Hair follicle dermal papilla cell (primary cell): ENCODE data around the gene ZNF892. TPM values are rescaled to one million over a fixed set of nuclear protein-coding genes. Genes with fewer than 3 reads are reported as not detected.

ENCODE experiments used
- total RNA-seq: library from RNA; depleted of rRNA; stranded (reverse); fragments of >200 nt; gene quantifications from 2 replicates; pipeline ENCODE4 v1.2.3, GENCODE V29; 2012

Gene ZNF892
- total RNA-seq: 4.9 and 9.1 TPM in 2 replicates

DNA sequence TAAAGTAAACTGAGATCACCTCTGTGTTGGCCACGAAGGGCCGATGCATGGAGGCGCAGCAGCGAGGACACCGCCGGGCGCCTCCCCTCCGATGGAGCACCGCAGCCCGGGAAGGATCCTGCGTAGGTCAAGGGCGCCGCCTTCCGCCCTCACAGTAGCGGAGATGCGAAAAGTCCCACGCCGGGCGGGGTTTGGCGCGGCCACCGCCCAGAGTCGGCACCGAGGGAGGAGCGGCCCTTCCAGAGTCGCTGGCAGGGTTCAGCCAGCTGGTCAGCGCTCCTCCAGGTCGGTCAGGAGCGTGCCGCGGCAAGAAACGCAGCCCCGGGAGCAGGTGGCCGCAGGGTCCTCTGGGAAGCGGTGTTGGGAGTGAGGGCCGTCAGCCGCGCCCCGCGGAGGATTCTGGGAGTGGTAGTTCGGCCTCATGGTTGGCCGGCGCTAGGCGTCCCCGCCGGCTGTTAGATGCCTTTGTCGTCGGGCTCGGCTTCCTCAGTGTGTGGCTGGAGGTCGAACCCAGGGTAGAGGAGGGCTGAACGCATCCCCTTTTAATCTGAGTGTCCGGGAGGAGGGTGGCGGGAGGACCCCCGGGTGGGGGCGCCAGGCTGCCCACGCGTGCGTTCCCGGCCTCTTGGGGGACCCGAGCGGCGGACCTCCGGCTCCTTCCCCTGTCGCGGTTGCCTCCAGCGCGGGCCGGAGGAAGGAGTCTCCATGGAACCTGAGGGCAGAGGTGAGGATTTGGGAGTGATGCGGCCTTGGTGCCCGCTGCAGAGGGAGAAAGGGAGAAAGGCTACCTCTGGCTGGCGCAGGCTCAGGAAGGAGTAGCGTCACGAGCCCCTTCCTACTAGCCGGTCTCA lies at the start of gene ZNF892:
ZNF892 (plus strand) TSS at position 411 of the 851 bp plus-strand sequence; CDS start at position 706, 295 bp downstream.

DNA sequence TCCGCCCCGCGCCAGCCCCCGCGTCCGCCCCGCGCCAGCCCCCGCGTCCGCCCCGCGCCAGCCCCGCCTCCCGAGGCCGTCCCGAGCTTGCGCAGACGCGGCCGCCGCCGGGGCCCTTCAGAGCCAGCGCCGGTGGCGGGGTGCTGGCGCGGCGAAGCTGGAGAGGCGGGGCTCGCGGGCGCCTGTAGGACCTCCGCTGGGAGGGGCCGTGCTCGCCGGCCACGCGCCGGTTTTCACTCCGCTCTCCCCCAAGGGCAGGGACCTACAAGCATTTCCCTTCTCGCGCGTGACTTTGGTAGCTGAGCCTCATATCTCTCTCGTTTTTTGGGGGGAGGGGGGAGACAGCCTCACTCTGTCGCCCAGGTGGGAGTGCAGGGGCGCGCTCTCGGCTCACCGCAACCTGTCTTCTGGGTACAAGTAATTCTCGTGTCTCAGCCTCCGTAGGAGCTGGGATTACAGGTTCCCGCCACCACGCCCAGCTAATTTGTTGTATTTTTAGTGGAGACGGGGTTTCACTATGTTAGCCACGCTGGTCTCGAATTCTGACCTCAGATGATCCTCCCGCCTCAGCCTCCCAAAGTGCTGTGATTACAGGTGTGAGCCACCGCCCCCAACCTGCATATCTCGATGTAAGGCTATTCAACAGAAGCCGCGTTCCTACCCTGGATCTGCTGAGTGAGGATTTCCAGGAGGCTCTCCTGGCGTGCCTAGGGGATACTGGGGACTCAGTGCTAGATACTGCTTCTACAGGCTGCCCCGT lies 47.5 kb upstream of the ZNF892 start, which contains the start of gene ZNF514:
ZNF514 (minus strand) TSS at position 159 of the 760 bp plus-strand sequence. CDS start 6,595 bp downstream, outside the sequence.

DNA sequence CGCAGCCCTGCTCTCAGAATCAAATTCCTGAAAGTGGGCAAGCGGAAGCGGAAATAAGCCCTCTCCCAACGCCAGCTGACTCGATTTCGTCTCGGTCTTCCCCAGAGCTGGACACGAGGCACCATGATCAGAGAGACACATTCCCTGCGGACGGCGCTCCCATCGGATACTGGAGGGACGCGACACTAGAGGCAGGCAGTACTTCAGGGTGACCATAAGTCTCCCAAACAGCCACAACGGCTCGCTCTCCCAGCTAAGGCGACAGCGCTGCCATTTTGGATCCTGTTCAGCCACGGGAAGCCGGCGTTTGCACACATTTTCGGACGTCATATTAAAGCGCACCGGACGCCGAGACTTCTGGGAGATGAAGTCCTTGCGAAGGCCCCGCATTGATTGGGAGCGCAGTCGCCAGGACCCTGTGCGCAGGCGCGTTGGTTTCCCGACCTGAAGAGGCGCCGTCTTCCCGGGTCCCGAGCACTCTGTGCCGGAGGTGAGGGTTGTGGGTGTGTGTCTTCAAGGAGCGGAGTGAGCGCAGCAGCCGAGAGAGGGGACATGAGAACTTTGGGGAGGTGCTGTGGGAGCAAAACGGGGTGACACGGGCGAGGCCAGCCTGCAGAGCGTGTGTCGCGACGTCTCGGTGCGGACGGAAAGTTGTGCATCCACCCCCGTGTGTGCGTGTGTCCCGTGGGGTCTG lies 41.8 kb upstream of the ZNF892 start, which contains the start of gene ZNF2:
ZNF2 (plus strand) TSS at position 439 of the 694 bp plus-strand sequence. CDS start 10,418 bp downstream, outside the sequence.

Other genes starting within 250 kb of the ZNF892 start
- gene MAL, start 181.8 kb upstream of the ZNF892 start, total RNA-seq: not detected in 2 replicates
- gene MRPS5, start 85.7 kb upstream of the ZNF892 start, total RNA-seq: 28.1 and 31.2 TPM in 2 replicates
- 14.0 and 18.3 TPM in 2 replicates for gene ZNF514, start 47.7 kb upstream of the ZNF892 start, total RNA-seq
- gene ZNF2, start 41.7 kb upstream of the ZNF892 start, total RNA-seq: 5.5 and 6.2 TPM in 2 replicates
- 0.36 and 0.97 TPM in 2 replicates for gene PROM2, start 66.9 kb downstream of the ZNF892 start, total RNA-seq
- 25.6 and 26.0 TPM in 2 replicates for gene KCNIP3, start 89.8 kb downstream of the ZNF892 start, total RNA-seq
- gene FAHD2A, start 195.2 kb downstream of the ZNF892 start, total RNA-seq: 25.0 and 26.7 TPM in 2 replicates